SH-SY5Y (cell line): ENCODE results near the gene LYZL2.

Source experiments
- GATA2 ChIP-seq: IDR thresholded peaks from 2 replicates; pipeline ENCODE4 v1.6.1; 2011; ENCODE audit warnings: mild to moderate bottlenecking, low read depth, low read length
- GATA3 ChIP-seq: IDR thresholded peaks from 2 replicates; pipeline ENCODE4 v1.6.1; 2011; ENCODE audit warnings: low read depth, mild to moderate bottlenecking, low read length, moderate library complexity

GRCh38 chr10:30675791-30676718 lies 46.5 kb upstream of the LYZL2 start:
- no peak for TF ChIP-seq GATA3
- TF ChIP-seq GATA2, result no peak
